Measurements from ENCODE around the gene CTNNA3.

DNA sequence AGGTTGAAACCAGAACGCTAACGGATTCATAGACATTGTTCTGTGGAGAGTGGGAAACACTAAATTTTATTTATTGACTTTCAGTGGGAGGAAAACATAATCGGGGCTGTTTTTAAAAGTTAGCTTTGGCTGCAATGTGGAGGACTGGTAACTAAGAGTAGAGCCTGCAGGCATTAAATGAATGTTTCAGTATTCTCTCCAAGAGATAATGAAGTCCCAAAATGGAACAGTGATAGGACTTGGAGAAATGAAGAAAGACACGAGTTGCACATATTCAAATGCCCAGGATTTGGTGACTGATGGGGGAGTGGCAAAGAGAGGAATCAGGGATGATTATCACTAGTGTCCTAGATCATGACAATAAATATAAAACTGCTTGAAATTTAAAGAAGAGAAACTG, 1130.0 kb downstream of the CTNNA3 start:
- TF ChIP-seq POLR2A (IDR thresholded peaks at IDR 0.05) (no peak), EP300 (IDR thresholded peaks at IDR 0.05; ENCODE audit: low read depth) (no peak), POLR2AphosphoS5 (IDR thresholded peaks at IDR 0.05) (no peak)
- TF ChIP-seq, protein P1, sequence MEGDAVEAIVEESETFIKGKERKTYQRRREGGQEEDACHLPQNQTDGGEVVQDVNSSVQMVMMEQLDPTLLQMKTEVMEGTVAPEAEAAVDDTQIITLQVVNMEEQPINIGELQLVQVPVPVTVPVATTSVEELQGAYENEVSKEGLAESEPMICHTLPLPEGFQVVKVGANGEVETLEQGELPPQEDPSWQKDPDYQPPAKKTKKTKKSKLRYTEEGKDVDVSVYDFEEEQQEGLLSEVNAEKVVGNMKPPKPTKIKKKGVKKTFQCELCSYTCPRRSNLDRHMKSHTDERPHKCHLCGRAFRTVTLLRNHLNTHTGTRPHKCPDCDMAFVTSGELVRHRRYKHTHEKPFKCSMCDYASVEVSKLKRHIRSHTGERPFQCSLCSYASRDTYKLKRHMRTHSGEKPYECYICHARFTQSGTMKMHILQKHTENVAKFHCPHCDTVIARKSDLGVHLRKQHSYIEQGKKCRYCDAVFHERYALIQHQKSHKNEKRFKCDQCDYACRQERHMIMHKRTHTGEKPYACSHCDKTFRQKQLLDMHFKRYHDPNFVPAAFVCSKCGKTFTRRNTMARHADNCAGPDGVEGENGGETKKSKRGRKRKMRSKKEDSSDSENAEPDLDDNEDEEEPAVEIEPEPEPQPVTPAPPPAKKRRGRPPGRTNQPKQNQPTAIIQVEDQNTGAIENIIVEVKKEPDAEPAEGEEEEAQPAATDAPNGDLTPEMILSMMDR (IDR thresholded peaks at IDR 0.05), result no peak
